Testis (tissue), 2 donors: ENCODE results near the gene GNAI2.

ENCODE experiments used
- POLR2A ChIP-seq: fragments of 450-650 bp; IDR thresholded peaks from one replicate; pipeline ENCODE4 v1.6.1; 2017; ENCODE audit warnings: antibody characterized with exemption, mild to moderate bottlenecking, moderate library complexity
- TF ChIP-seq, protein P1 (sequence below), 3 experiments: fragments of 450-650 bp in 2 of 3; fragments of 200-600 bp in 1 of 3; sonication (generic) in 1 of 3; IDR thresholded peaks; one replicate each; pipeline ENCODE4 v1.5.1; 2016 to 2019; ENCODE audit warnings: antibody characterized with exemption in 3 of 3, mild to moderate bottlenecking in 2 of 3, moderate library complexity in 1 of 3

DNA sequence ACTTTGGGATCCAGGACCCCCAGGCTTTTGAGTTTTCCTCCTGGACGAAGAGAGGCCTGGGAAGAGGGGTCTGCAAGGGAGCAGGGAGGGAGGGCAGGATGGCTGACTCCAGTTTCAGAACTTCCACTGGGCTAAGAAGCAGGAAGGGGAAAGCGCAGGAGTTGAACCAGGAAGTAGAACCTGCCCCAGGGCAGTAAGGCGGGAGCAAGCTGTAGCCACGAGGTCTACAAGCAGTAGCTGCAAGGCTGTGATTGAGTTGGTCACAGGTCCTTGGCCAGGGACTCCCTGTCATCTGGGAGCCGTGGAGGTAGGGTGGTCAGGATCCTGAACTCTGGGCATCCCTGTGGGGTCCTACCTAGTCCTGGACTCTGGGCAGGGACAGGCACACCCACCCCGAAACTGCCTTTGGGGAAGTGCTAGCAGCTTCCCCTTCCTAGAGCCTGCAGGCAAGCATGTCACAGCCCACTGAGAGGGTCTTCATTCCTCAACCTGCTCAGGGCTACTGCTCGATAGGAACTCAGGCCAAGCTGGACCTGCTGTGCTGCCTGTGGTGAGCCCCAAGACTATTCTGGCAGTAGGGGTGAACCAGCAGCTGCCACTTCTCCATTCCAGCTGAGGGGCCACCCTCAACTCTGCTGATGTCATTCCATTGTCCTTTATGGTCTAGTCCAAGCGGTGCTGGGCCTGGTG, 5.8 kb upstream of the GNAI2 start:
- TF ChIP-seq, protein P1, sequence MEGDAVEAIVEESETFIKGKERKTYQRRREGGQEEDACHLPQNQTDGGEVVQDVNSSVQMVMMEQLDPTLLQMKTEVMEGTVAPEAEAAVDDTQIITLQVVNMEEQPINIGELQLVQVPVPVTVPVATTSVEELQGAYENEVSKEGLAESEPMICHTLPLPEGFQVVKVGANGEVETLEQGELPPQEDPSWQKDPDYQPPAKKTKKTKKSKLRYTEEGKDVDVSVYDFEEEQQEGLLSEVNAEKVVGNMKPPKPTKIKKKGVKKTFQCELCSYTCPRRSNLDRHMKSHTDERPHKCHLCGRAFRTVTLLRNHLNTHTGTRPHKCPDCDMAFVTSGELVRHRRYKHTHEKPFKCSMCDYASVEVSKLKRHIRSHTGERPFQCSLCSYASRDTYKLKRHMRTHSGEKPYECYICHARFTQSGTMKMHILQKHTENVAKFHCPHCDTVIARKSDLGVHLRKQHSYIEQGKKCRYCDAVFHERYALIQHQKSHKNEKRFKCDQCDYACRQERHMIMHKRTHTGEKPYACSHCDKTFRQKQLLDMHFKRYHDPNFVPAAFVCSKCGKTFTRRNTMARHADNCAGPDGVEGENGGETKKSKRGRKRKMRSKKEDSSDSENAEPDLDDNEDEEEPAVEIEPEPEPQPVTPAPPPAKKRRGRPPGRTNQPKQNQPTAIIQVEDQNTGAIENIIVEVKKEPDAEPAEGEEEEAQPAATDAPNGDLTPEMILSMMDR (IDR thresholded peaks at IDR 0.05), result no peak
- no peak for TF ChIP-seq POLR2A
